HepG2 (cell line): ENCODE data around the gene ZNF563. TPM values are rescaled to one million over a fixed set of nuclear protein-coding genes. Genes with fewer than 3 reads are reported as not detected.

Source experiments
- ATAC-seq: fragments of 200-7000 bp; cut with Tn5 transposase; 3 replicates; pipeline ENCODE4 v1.9.1; 2020; ENCODE audit warnings: mild to moderate bottlenecking, moderate library complexity
- BruUV-seq: library from RNA; stranded (reverse); fragments of 400-500 nt; replicated peaks from 2 replicates; lab custom pipeline; 2021; lab: Mats Ljungman, UMichigan
- CTCF ChIA-PET: fragments of 300-600 bp; formaldehyde crosslinking; extraction: SDS; loops from one replicate; lab custom pipeline; 2021; ENCODE audit warnings: low total read pairs, inconsistent platforms, low intra/inter-chr PET ratio; lab: Yijun Ruan, JAX
- POLR2A ChIA-PET: fragments of 350-600 bp; sonication (Branson Sonifier 250); formaldehyde crosslinking; loops from one replicate; lab custom pipeline; 2020; ENCODE audit warnings: antibody characterized with exemption, inconsistent platforms; lab: Yijun Ruan, JAX
- DNase-seq: peaks from one replicate; pipeline ENCODE4 v3.0.0-alpha.2; 2015; ENCODE audit warnings: low spot score
- FAIRE-seq: peaks from 3 replicates; lab custom pipeline; 2011; peaks lifted over from hg19 to GRCh38; lab: Jason Lieb, UNC
- H2AFZ ChIP-seq: one replicate; pipeline ENCODE4 v1.6.1; 2011; ENCODE audit warnings: low read length, inconsistent platforms
- H3K27ac ChIP-seq: fragments of 300-600 bp; 3 replicates; pipeline ENCODE4 v1.8.0; 2011; ENCODE audit warnings: mixed run types, mild to moderate bottlenecking, mixed read lengths, low read length, inconsistent platforms; ENCODE audit not compliant: insufficient read depth; ENCODE audit errors: extremely low read length
- H3K27me3 ChIP-seq, 2 experiments: fragments of 200-600 bp in 1 of 2; 2 replicates in 1 of 2; 3 replicates in 1 of 2; pipeline versions ENCODE4 v1.6.0 to v1.8.0; 2011; ENCODE audit warnings: low read length in 2 of 2, mild to moderate bottlenecking in 2 of 2, moderate library complexity in 2 of 2, inconsistent platforms in 1 of 2; ENCODE audit not compliant: insufficient read depth in 2 of 2, control insufficient read depth in 1 of 2
- H3K36me3 ChIP-seq, 2 experiments: fragments of 200-600 bp in 1 of 2; replicated peaks in 1 of 2; 2 replicates in 1 of 2; 3 replicates in 1 of 2; pipeline versions ENCODE4 v1.5.1 to v1.8.0; 2011; ENCODE audit warnings: low read length in 2 of 2, inconsistent platforms in 1 of 2; ENCODE audit not compliant: insufficient read depth in 2 of 2, control insufficient read depth in 1 of 2
- H3K4me1 ChIP-seq: 2 replicates; pipeline ENCODE4 v1.5.1; 2012; ENCODE audit warnings: low read length, inconsistent platforms; ENCODE audit not compliant: insufficient read depth
- H3K4me2 ChIP-seq: 2 replicates; pipeline ENCODE4 v1.6.0; 2011; ENCODE audit warnings: low read depth, low read length, inconsistent platforms
- H3K4me3 ChIP-seq, 3 experiments: fragments of 200-600 bp in 1 of 3; sonication (generic), shearing (Covaris generic) in 1 of 3; replicated peaks in 1 of 3; 2 replicates each; pipeline ENCODE4 v1.5.1; 2011 to 2016; ENCODE audit warnings: low read length in 3 of 3, inconsistent platforms in 2 of 3, low read depth in 2 of 3, mild to moderate bottlenecking in 2 of 3, control low read depth in 1 of 3, mixed read lengths in 1 of 3; ENCODE audit not compliant: insufficient read depth in 1 of 3
- H3K79me2 ChIP-seq: one replicate; pipeline ENCODE4 v1.6.1; 2011; ENCODE audit warnings: low read length, inconsistent platforms; ENCODE audit not compliant: insufficient read depth
- H3K9ac ChIP-seq: 2 replicates; pipeline ENCODE4 v1.6.0; 2011; ENCODE audit warnings: mild to moderate bottlenecking, low read depth, low read length, inconsistent platforms; ENCODE audit not compliant: insufficient read depth
- H3K9me3 ChIP-seq: 2 replicates; pipeline ENCODE4 v1.5.1; 2012; ENCODE audit warnings: mild to moderate bottlenecking, low read length
- H4K20me1 ChIP-seq: 2 replicates; pipeline ENCODE4 v1.6.0; 2011; ENCODE audit warnings: inconsistent platforms, mild to moderate bottlenecking, low read length, moderate library complexity; ENCODE audit not compliant: insufficient read depth
- CHD4 ChIP-seq: fragments of 200-600 bp; sonication (generic); IDR thresholded peaks from 2 replicates; pipeline ENCODE4 v1.7.0; 2017; ENCODE audit warnings: mild to moderate bottlenecking, low read length, borderline replicate concordance
- DBP ChIP-seq: sonication (generic); formaldehyde crosslinking; IDR thresholded peaks from 2 replicates; pipeline ENCODE4 v1.4.0; 2020; ENCODE audit warnings: missing genetic modification reagents; ENCODE audit errors: not compliant biosample characterization
- HOXA7 ChIP-seq: sonication (generic); formaldehyde crosslinking; IDR thresholded peaks from 2 replicates; pipeline ENCODE4 v1.8.1; 2022; ENCODE audit warnings: mild to moderate bottlenecking, missing genetic modification reagents, moderate library complexity
- IRF2 ChIP-seq: IDR thresholded peaks from 2 replicates; pipeline ENCODE4 v1.6.1; 2018; ENCODE audit warnings: missing genetic modification reagents, missing compliant biosample characterization
- ZNF407 ChIP-seq: sonication (generic); formaldehyde crosslinking; IDR thresholded peaks from one replicate; pipeline ENCODE4 v1.5.1; 2020; ENCODE audit warnings: mild to moderate bottlenecking, missing genetic modification reagents; ENCODE audit errors: not compliant biosample characterization
- ZNF549 ChIP-seq: sonication (generic); formaldehyde crosslinking; IDR thresholded peaks from 2 replicates; pipeline ENCODE4 v1.5.0; 2020; ENCODE audit warnings: missing genetic modification reagents
- ZNF646 ChIP-seq: sonication (generic); formaldehyde crosslinking; IDR thresholded peaks from 2 replicates; pipeline ENCODE4 v1.9.0; 2021; ENCODE audit warnings: mild to moderate bottlenecking, missing genetic modification reagents
- WGBS: methylation state at CpG from one replicate; pipeline ENCODE4 v1.1.6; 2017; ENCODE audit warnings: low lambda C conversion rate; 5-methylcytosine and 5-hydroxymethylcytosine counted together
- in situ Hi-C: cut with HindIII; loops from 2 replicates; pipeline ENCODE4 v1.10.0; 2017; ENCODE audit warnings: low pct_unique_long_range_greater_than_20kb; ENCODE audit not compliant: extremely low pct_ligation_motif_present
- intact Hi-C: fragments of 100-400 bp; cut with micrococcal nuclease; formaldehyde crosslinking; loops from one replicate; pipeline ENCODE4 v1.10.0; 2022; ENCODE audit not compliant: unreplicated experiment
- polyA plus RNA-seq, 8 experiments: library from polyadenylated mRNA; depleted of rRNA in 3 of 8; stranded (reverse) in 7 of 8; unstranded in 1 of 8; fragments of >200 nt; fragmentation: Illumina TruSeq in 4 of 8; extraction: Trizol in 4 of 8; gene quantifications; 2 replicates each; pipeline versions ENCODE4 v1.2.1 to v1.2.3, GENCODE V29; 2011 to 2016; ENCODE audit warnings: low read depth in 4 of 8, missing spikeins in 1 of 8, mixed read lengths in 1 of 8; ENCODE audit not compliant: insufficient read depth in 1 of 8
- total RNA-seq, 5 experiments: library from RNA; depleted of rRNA; stranded (reverse); fragments of >200 nt; fragmentation: Illumina TruSeq; extraction: Trizol; gene quantifications; 2 replicates each; pipeline ENCODE4 v1.2.3, GENCODE V29; 2016; ENCODE audit warnings: low read depth in 1 of 5

The ZNF563 gene
- total and polyA plus RNA-seq, 2 of the 13 experiments (the other 11 are each of a cell fraction or from before 2014, with no cell fraction given) = 7.5 to 19.5 TPM

GRCh38 chr19:12293777-12294248, 39.6 kb downstream of the ZNF563 start (continued):
- no peak for TF ChIP-seq ZNF646 (CRISPR knock-in tag)

GRCh38 chr19:12289790-12290065, 43.7 kb downstream of the ZNF563 start:
- no peak for FAIRE-seq
- WGBS = 98% methylated on average over 7 of the region's 7 CpGs
- ChIA-PET POLR2A (interaction anchor here (1.2 to 1.6 kb wide), 2 partner anchors 44 to 76 kb away, joined by 3 to 5 read pairs; partner anchors contain the start of genes ZNF442 and ZNF563), CTCF (no interaction called here)
- H3K4me1 ChIP-seq = peaks cover 39% of the 10 kb centered on the region
- no peaks in the 10 kb centered on the region for H3K9me3 ChIP-seq
- peaks cover 0 to 30% of the 10 kb centered on the region in 2 experiments; a peak in 3 of 5 replicates for H3K36me3 ChIP-seq
- intact Hi-C loops (loop anchor here (5.0 kb wide), 1 partner anchor 208 kb away; no protein-coding TSS in a partner anchor), in situ Hi-C loops (loop anchor here (5.0 to 10.0 kb wide), 2 partner anchors 43 to 75 kb away; partner anchors contain the start of genes ZNF442 and ZNF563)
- no peak overlapping the region for H3K9ac ChIP-seq
- BruUV-seq = no TSS peak
- H3K27ac ChIP-seq = no peak overlapping the region
- no peak for DNase-seq
- H3K4me3 ChIP-seq = no peak overlapping the region
- H2AFZ ChIP-seq = no peak overlapping the region
- no peak overlapping the region for H3K4me2 ChIP-seq
- no peaks in the 10 kb centered on the region for H4K20me1 ChIP-seq
- no peaks in the 10 kb centered on the region for H3K27me3 ChIP-seq
- ATAC-seq = no peak
- peaks cover 73% of the 10 kb centered on the region for H3K79me2 ChIP-seq
- TF ChIP-seq HOXA7 (CRISPR knock-in tag) = no peak
- no peak for TF ChIP-seq CHD4
- TF ChIP-seq ZNF407 (CRISPR knock-in tag) = no peak
- TF ChIP-seq DBP (CRISPR knock-in tag) = no peak
- no peak for TF ChIP-seq ZNF549
- no peak for TF ChIP-seq IRF2
